ENCODE data around the gene HEMGN.
A peak's percentile ranks its signal among the peaks of the same experiment; 100 is the strongest.

HEMGN gene

DNA sequence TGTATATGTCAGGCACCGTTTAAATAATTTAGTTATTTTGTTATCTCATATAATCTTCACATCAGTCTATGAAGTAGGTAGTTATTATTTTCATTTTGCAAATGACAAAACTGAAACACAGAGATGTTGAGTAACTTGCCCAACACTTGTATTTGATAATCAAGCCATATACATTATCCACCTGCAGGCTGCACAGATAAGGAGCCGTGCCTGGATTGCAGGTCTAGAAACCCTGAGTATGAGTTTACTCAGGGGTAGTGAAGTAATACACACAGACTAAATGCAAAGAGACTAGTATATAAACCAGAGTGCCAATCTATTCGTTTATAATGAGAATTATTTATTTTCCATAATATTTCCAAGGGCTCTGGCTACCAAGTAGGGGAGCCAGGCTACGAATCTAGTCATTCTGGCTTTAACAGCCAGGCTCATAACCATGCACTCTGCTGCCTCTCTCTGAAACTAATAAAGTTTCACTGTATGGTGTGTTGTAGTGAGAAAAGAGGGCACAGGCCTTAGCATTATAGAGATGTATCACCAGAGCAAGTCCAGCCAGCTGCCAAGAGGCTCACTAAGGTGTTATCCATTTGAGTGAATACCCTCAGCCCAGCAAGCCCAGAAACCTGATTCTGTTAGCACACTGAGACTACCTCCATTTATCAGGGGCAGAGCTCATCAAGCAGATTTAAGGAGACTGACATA, 4.5 kb downstream of the HEMGN start:
- Mint-ChIP-seq H3K4me3 (no peak overlapping the region), H3K4me1 (peaks cover 73% of the 10 kb centered on the region), H3K36me3 (peaks cover 13% of the 10 kb centered on the region), H3K9me3 (no peaks in the 10 kb centered on the region), H3K27ac (no peak overlapping the region), H3K27me3 (no peaks in the 10 kb centered on the region)
- CTCF ChIA-PET: no interaction called here
- DNase-seq: no peak

GRCh38 chr9:97930972-97931371, 7.0 kb downstream of the HEMGN start:
- Mint-ChIP-seq H3K27me3 (no peaks in the 10 kb centered on the region), H3K36me3 (peaks cover 11% of the 10 kb centered on the region), H3K9me3 (no peaks in the 10 kb centered on the region), H3K27ac (peak overlapping the region; percentile 88), H3K4me1 (peaks cover 61% of the 10 kb centered on the region), H3K4me3 (peak overlapping the region; percentile 43)
- no peak for DNase-seq
- CTCF ChIA-PET: interaction anchor here (1.7 kb wide), 1 partner anchor 24 kb away, joined by 6 read pairs; no protein-coding TSS in a partner anchor

GRCh38 chr9:97928986-97929604, 8.9 kb downstream of the HEMGN start:
- no peaks in the 10 kb centered on the region for H3K9me3 Mint-ChIP-seq
- no peak for DNase-seq
- H3K27ac Mint-ChIP-seq: peak overlapping the region; percentile 33
- H3K27me3 Mint-ChIP-seq: no peaks in the 10 kb centered on the region
- CTCF ChIA-PET: interaction anchor here (0.7 to 1.7 kb wide), 4 partner anchors 15 to 177 kb away, joined by 3 to 6 read pairs (median 3); no protein-coding TSS in a partner anchor
- peaks cover 11% of the 10 kb centered on the region for H3K36me3 Mint-ChIP-seq
- H3K4me1 Mint-ChIP-seq: peaks cover 52% of the 10 kb centered on the region
- H3K4me3 Mint-ChIP-seq: peak overlapping the region; percentile 18

DNA sequence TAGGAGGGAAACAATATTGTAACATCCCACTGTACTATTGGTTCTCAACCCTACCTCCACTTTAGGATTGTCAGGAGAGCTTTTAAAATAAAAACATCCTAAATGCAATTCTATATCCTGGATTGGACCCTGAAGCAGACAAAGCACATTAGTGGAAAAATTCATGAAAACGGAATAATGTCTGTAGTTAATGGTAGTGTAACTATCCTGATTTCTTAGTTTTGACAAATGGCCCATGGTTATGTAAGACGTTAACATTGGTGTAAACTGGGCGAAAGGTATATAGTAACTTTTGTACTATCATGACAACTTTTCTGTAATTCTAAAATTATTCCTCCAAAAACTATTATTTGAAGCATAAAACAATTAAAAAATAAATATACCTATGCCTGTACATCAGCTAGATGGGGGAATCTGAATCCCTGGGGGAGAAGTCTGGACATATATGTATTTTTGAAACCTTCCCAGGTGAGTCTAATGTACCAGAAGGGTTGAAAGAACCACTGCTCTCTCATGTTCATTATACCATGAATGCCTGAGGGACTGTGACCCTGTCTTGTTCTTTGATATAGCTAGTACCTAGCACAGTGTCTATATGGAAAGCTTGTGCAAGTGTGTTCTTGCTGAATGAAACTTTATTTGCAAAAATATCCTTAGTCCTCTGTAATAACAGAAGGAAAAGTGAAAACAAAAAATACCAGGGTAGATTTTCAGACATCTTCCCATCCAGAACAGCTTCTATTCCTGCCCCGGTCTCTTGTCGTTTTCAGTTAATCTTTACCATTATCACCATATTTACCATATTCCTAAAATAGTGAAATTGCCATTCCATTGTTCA, 12.3 kb downstream of the HEMGN start:
- Mint-ChIP-seq H3K36me3 (peaks cover 17% of the 10 kb centered on the region), H3K9me3 (no peaks in the 10 kb centered on the region), H3K27ac (no peak overlapping the region), H3K4me1 (peaks cover 50% of the 10 kb centered on the region), H3K27me3 (peaks cover 5% of the 10 kb centered on the region), H3K4me3 (no peak overlapping the region)
- CTCF ChIA-PET: interaction anchor here (0.7 to 1.5 kb wide), 6 partner anchors 17 to 109 kb away, joined by 3 to 6 read pairs (median 4); no protein-coding TSS in a partner anchor
- no peak for DNase-seq

- Mint-ChIP-seq H3K27me3 (peaks cover 5% of the 10 kb centered on the region), H3K9me3 (no peaks in the 10 kb centered on the region), H3K36me3 (peaks cover 11% of the 10 kb centered on the region), H3K4me3 (no peak overlapping the region), H3K27ac (no peak overlapping the region), H3K4me1 (peaks cover 51% of the 10 kb centered on the region)
- DNase-seq: no peak
- CTCF ChIA-PET: interaction anchor here (0.6 to 5.6 kb wide), 29 partner anchors 11 to 347 kb away, joined by 3 to 56 read pairs (median 6); partner anchors contain the start of genes ANP32B, HEMGN, NANS and TBC1D2
Measured at GRCh38 chr9:97924386-97924785, 13.6 kb downstream of the HEMGN start.

- peaks cover 51% of the 10 kb centered on the region for H3K4me1 Mint-ChIP-seq
Measured at GRCh38 chr9:97923529-97924108, 14.4 kb downstream of the HEMGN start.

DNA sequence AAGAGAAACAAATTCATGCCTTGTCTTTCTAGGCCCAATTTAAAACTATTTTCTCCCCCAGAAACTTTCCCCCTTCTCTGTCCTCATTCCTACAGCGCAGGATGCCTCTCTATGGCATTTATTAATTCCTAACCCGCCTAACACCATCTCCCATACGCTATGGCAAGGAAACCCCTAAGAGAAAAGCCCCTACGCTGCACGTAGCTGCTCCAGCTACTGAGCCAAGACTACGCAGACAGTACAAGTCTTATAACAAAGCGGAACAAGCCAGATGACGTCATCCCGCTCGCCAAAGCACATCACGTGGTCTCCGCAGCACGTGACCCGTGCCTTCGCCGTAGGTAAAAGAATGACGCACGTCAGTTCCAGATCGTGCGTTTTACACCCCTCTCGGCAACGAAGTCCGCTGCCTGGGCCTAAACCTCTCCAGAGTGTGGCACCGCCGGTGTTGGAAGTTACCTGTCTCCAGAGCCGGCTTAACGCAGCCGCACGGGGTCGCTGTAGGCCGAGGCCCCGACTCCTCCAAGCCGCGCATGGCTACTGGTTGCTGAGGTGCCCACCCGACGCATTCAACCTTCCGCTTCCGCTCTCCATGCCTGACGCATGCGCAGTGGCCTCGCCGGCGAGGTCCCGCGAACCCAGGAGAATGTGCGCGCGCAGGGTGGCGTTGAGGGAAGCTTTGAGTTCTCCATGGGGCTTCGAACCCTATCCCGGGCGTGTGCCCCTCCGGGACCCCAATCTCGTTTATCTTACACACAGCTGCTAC, 15.8 kb downstream of the HEMGN start, which contains the start of gene TRMO:
TRMO (minus strand) TSS at position 542 of the 766 bp plus-strand sequence; CDS start at position 535, 7 bp downstream.
- H3K27ac Mint-ChIP-seq: peak within 1 kb of the TSS; percentile 96
- peaks cover 18% of the 10 kb centered on the region for H3K36me3 Mint-ChIP-seq
- peak within 1 kb of the TSS; percentile 82 for H3K4me3 Mint-ChIP-seq
- DNase-seq: peak; percentile 98
- H3K9me3 Mint-ChIP-seq: no peaks in the 10 kb centered on the region
- peaks cover 5% of the 10 kb centered on the region for H3K27me3 Mint-ChIP-seq
- CTCF ChIA-PET: interaction anchor here (0.6 to 5.6 kb wide), 32 partner anchors 8 to 342 kb away, joined by 3 to 56 read pairs (median 6); partner anchors contain the start of genes ANP32B, HEMGN, TBC1D2 and XPA
- peaks cover 52% of the 10 kb centered on the region for H3K4me1 Mint-ChIP-seq

More at GRCh38 chr9:97923529-97924108, 14.4 kb downstream of the HEMGN start:
- Mint-ChIP-seq H3K27ac (peak overlapping the region; percentile 96), H3K27me3 (peaks cover 5% of the 10 kb centered on the region), H3K36me3 (peaks cover 16% of the 10 kb centered on the region), H3K4me3 (peak overlapping the region; percentile 82), H3K9me3 (no peaks in the 10 kb centered on the region)
- CTCF ChIA-PET: interaction anchor here (0.7 to 5.6 kb wide), 34 partner anchors 12 to 348 kb away, joined by 3 to 56 read pairs (median 6); partner anchors contain the start of genes ANP32B, HEMGN, NANS and TBC1D2
- DNase-seq: peak; percentile 86

DNA sequence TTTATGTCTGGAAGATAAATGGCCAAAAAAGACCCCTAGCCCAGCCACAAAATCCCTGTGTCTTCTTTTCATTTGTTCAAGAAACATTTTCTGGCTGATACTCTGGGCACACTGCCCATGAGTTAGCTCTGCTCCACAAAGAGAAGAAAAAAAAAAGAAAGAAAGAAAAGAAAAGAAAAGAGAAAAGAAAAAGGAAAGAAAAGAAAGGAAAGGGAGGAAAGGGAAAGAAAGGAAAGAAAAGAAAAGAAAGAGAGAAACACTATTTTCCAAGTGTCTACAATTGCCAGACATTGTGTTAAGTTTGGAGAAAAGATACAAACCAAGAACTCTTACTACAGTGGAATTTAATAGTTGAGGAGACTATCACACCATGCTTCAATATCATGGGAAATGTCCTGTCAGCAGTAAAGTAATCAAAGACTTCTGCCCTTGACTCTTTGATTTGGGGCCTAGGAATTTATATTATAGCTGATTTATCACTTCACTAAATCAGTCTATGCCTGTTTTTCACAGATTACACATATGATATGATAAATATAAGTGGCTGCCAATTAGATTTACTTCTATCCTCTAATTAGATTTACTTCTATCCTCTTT, 18.7 kb downstream of the HEMGN start:
- Mint-ChIP-seq H3K4me3 (peak overlapping the region; percentile 82), H3K36me3 (peaks cover 41% of the 10 kb centered on the region), H3K27ac (peak overlapping the region; percentile 96), H3K9me3 (no peaks in the 10 kb centered on the region), H3K27me3 (peaks cover 5% of the 10 kb centered on the region), H3K4me1 (peaks cover 66% of the 10 kb centered on the region)
- no peak for DNase-seq
- CTCF ChIA-PET: interaction anchor here (1.2 to 5.6 kb wide), 4 partner anchors 18 to 35 kb away, joined by 8 to 56 read pairs (median 38); no protein-coding TSS in a partner anchor

GRCh38 chr9:97918611-97919010, 19.4 kb downstream of the HEMGN start:
- peaks cover 5% of the 10 kb centered on the region for H3K27me3 Mint-ChIP-seq

DNA sequence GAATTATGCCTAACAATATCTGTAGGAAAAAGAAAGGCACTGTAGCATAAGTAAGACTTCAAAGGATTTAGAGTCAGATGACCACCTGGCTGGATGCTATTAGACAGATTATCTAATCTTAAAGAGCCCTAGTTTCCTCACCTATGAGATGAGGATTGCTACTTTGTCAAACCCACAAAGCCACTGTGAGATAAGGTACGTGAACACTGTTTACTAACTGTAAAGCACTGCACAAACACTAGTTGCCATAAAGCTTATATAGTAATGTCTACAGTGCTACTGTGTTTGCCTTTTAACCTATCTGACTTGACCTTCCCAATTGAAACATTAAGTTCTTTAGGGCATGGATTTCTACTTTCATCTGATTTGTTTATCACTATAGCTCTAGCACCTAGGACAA, 26.0 kb downstream of the HEMGN start:
- Mint-ChIP-seq H3K27me3 (no peaks in the 10 kb centered on the region), H3K27ac (no peak overlapping the region), H3K4me1 (peaks cover 60% of the 10 kb centered on the region), H3K9me3 (no peaks in the 10 kb centered on the region), H3K4me3 (no peak overlapping the region), H3K36me3 (peaks cover 80% of the 10 kb centered on the region)
- DNase-seq: no peak
- CTCF ChIA-PET: interaction anchor here (1.4 to 2.5 kb wide), 2 partner anchors 12 to 26 kb away, joined by 3 to 11 read pairs; no protein-coding TSS in a partner anchor

More at GRCh38 chr9:97918611-97919010, 19.4 kb downstream of the HEMGN start:
- Mint-ChIP-seq H3K27ac (peak overlapping the region; percentile 96), H3K4me1 (peaks cover 62% of the 10 kb centered on the region), H3K4me3 (peak overlapping the region; percentile 82), H3K36me3 (peaks cover 47% of the 10 kb centered on the region), H3K9me3 (no peaks in the 10 kb centered on the region)
- CTCF ChIA-PET: interaction anchor here (0.6 to 5.0 kb wide), 2 partner anchors 17 to 37 kb away, joined by 3 to 35 read pairs; no protein-coding TSS in a partner anchor
- DNase-seq: no peak

DNA sequence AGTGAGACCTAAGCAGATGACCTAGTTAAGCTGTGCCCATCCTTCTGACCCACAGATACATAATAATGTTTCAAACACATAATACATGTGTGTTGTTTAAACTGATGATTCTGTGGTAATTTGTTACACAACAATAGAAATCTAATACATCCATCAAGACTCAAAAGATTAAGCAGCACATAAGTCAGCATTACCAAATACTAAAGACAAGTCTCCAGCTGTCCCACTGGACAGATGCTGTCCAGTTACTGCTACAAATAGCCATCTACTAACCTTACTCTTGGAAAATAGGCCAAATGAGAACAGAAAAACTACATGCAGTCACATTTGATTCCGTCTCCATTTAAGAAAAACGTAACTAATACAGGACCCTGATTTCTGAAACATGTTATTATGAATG, 26.4 kb downstream of the HEMGN start:
- peaks cover 80% of the 10 kb centered on the region for H3K36me3 Mint-ChIP-seq

DNA sequence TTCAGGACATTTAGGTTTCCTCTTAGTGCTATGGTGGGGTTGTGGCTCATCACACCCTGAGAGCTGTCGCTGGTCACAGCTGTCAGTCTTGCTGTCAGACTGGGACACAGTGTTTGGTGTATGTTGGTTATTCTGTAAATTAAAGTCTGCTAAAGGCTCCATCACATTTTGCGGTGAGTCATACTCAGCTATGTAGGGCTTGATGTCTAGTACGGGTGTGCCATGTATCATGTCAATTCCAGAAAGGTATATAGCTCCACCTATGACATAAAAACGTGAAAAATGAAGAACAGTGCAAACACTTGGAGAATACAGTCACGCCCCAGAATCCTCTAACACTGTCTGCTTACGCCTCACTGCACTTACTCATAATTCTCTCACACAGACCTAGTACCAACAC, 27.6 kb downstream of the HEMGN start:
- no peaks in the 10 kb centered on the region for H3K27me3 Mint-ChIP-seq
- no peaks in the 10 kb centered on the region for H3K9me3 Mint-ChIP-seq
- peaks cover 68% of the 10 kb centered on the region for H3K4me1 Mint-ChIP-seq
- peaks cover 75% of the 10 kb centered on the region for H3K36me3 Mint-ChIP-seq
- H3K4me3 Mint-ChIP-seq: no peak overlapping the region
- CTCF ChIA-PET: interaction anchor here (1.5 to 6.2 kb wide), 2 partner anchors 12 to 20 kb away, joined by 7 to 51 read pairs; partner anchors contain the start of gene TRMO
- H3K27ac Mint-ChIP-seq: no peak overlapping the region
- DNase-seq: no peak

More for the DNA sequence above, 26.4 kb downstream of the HEMGN start:
- Mint-ChIP-seq H3K27me3 (no peaks in the 10 kb centered on the region), H3K4me1 (peaks cover 62% of the 10 kb centered on the region), H3K4me3 (no peak overlapping the region), H3K9me3 (no peaks in the 10 kb centered on the region), H3K27ac (no peak overlapping the region)
- CTCF ChIA-PET: interaction anchor here (1.4 kb wide), 1 partner anchor 26 kb away, joined by 3 read pairs; no protein-coding TSS in a partner anchor
- no peak for DNase-seq
